Raji (cell line): ENCODE data around the gene HTR1B.

ENCODE experiments used
- POLR2A ChIP-seq: IDR thresholded peaks from 2 replicates; pipeline ENCODE4 v1.6.1; 2011; ENCODE audit warnings: low read depth, low read length, control low read depth; ENCODE audit not compliant: insufficient read depth

Gene HTR1B, protein sequence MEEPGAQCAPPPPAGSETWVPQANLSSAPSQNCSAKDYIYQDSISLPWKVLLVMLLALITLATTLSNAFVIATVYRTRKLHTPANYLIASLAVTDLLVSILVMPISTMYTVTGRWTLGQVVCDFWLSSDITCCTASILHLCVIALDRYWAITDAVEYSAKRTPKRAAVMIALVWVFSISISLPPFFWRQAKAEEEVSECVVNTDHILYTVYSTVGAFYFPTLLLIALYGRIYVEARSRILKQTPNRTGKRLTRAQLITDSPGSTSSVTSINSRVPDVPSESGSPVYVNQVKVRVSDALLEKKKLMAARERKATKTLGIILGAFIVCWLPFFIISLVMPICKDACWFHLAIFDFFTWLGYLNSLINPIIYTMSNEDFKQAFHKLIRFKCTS

DNA sequence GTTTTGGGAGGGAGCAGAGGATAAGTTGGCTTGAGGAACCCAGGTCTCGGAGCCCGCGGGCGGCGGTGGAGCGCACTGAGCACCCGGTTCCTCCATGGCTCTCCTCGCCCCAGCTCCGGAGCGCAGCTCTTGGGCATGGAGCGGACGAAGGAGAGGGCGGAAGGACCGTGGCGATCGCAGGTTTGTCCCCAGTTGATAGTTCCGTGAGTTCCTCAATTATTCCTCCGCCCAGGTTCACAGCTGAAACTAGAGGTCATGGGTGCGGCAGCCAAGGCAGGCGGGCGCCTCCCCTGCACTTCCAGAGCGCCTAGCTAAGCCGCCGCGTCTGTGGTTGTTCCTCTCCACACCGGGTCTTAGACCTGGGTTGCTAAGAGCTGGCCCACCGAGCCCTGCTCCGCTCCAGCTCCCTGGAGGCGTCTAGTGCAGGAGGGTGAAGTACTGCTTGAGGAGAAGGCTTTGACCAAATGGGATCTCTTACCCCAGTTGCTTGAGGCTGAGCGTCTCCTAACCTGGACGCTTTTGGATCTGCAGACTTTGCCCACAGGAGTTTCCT, at the start of gene HTR1B:
Gene HTR1B (minus strand): TSS at position 184 of the 553 bp plus-strand sequence. CDS start 88 bp downstream, at position 96.
- TF ChIP-seq POLR2A, result no peak

DNA sequence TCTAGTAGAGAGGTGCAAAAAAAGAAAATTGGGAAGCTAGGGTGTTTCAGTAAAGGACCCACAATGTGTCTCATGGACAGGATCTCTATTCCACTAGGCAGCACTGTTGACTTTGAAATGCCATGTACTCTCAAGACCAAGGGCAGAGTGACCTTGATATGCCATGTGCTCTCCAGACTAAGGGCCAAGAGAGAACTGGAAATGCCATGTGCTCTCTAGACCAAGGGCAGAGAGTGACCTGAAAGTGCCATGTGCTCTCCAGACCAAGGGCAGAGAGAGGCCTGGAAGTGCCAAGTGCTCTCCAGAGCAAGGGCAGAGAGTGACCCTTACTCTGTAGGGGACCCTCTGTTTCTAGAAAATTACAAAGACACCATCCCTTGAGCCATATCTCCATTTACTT, 49.3 kb upstream of the HTR1B start:
- no peak for TF ChIP-seq POLR2A

DNA sequence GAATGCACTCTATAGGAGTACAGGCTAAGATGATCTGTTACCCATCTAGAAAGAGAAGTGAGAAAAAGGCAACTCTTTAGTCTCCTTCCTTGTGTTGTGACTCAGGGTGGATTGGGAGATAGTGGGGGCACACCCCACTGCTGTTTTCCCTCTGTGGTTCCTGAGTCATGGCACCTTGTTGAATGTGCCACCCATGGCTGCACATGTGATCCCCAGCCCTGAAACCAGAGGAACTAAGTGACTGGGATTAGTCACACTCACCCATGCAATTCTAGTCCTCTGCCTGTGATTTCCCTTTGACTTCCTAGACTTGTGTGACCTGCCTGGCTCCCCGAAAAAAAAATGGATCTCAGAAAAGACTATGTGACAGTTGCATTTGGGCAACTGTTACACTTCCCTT, 48.6 kb upstream of the HTR1B start:
- TF ChIP-seq POLR2A, result no peak

DNA sequence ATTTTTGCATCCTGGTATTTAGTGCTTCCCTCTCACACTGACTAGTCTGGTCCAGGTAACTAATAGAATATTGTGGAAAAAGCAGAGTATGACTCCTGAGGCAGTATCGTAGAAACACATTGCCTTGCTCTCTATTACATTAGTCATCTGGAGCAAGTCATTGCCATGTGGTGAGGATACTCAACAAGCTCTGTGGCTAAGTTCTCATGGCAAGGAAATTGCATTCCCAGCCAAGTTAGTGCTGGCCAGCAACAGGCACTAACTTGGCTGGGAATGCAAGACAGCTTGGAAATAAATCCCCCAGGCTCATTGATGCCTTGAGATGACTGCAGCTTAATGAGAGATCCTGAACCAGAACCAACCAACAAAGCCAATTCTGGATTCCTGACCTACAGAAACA, 39.7 kb upstream of the HTR1B start:
- TF ChIP-seq POLR2A, result no peak

DNA sequence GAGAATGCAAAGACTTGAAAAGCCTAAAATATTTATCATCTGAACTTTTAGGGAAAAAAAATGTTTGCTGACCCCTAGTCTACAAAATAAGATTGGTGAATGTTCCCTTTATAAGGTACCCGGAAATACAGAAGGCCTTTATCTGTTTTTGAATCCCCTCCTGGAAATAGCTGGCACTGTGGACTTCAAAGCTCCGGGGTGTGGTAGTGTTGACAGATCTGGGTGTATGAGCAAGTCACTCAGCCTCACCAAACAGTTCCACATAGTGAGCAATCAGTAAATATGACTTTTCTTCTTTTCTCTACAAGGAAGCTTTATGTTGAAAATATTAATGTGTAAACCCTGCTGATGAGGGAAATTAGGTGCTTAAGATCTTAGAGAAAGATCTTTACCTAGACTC, 29.2 kb upstream of the HTR1B start:
- no peak for TF ChIP-seq POLR2A

DNA sequence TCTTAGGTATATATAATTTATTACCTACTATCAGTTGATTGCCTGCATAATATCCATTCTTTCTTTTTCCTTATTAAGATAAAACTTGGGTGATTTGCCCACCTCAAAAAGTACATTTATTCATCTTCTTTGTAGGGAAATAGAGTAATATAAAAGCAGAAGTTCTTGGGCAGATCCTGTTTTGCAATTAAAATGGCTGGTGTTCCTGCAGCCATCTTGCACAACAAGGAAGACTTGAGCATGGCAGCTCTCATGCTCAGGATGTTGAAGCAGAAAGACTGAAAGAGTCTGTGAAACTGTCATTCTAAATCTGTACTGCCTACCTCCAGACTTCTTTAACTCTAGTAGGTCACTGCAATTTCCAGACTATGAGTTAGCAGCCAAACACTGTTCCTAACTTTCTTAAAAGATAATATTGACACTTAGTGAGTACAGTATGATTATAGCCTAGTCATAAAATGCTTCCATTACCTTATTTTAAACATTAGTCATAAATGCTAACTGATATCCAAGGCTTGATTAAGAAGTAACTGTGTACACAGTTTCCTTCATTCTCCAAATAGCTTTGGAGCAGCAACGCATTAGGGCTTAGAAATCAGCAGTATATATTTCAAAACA, 24.6 kb upstream of the HTR1B start:
- no peak for TF ChIP-seq POLR2A

DNA sequence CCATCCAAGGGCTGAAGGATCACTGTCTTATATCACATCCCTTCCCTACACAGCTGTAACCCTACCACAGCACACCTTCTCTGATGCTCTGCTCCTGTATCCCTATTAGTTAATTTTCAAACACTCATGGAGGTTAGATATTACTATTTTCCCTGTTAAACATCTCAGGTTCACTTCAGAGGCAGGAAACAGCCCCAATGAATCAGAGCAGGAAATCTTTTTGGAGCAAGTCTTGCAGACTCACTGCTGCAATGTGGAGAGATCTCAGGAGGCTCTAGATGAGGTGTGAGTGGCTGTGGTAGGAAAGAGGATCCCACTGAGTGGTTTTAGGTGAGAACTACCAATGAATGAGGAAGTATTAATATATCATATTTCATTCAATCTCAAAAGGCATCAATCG, 19.7 kb upstream of the HTR1B start:
- TF ChIP-seq POLR2A, result no peak

DNA sequence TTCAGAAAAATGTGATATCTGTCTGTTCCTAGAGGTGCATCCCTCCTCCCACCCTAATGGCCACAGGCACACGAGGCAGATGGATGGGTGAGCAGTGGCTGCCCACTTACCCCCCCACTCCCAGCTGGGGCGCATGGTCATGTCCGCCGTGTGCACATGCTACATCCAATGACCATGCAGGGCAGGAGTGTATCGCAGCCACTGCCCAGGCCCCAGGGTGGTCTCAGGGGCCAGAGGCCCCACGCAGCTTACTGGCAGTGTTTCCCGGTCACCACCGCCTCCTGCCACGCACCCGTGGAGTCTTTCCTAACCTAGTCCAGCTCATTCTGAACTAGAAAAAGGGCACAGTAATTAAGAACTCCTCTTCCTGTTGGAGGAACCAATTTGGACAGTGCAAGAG, 11.7 kb upstream of the HTR1B start:
- TF ChIP-seq POLR2A, result no peak

DNA sequence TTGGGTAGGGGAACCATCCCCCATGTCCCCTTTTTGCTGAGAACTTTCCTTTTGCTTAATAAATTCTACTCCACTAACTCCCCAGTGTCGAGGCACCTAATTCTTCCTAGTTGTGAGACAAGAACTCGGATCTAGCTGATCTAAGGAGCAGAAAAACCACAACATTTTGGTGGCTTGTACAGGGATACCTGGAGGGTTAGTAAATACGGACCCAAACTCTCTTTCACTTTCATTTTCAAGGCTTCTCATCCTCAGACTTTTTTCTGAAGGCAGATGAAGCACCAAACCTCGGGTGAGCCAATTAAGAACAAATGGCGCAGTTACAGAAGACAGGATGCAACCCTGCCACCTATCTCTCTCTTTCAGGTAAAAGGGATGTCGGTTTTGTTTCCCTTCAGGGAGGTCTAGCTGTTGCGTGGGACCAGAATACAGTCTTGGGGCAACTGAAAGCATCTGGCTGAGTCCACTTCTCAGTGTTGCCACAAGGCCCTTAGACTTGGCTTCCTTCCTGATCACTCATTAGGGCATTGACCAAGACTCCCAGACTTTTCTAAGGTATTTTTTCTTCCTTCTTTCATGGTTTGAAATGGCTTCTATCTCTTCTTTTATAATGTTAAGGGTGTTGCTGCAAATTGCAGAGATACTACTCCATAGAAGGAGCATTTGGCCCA, 11.1 kb upstream of the HTR1B start:
- TF ChIP-seq POLR2A, result no peak

DNA sequence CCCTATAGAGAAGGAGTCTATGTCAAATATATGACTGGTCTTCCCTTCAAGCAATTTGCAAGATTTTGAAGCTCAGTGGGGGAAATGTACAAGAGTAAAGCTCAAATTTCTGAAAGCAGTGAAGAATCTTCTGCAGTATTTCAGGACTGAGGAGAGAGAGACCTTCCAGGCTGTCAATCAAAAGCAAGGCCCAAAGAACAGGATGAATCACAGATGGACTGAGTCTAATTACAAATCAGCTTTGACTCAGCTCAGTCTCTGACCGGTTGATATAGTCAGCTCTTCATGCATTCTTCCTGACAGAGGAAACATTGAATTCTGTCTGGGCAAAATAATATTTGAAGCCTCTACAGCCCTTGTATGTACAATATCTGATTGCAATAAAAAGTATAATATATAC, 7.7 kb upstream of the HTR1B start:
- no peak for TF ChIP-seq POLR2A

DNA sequence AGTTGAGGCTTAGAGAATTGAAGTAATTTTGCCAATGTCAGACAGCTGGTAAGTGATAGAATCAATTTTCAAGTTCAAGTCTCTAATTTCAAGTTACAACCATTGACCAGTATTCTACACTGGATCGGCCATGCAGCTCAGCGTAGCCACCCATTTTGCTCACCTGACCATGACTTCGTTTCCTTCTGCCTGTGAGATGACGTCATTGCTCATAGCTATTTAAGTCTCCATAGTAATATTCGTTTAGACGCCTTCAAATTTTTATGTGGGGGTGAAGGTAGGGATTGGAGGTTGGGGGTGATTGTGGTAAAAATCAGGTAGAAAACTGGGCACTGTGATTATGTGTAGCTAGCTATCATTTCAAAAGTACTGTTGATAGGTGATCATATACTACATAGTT, 5.6 kb upstream of the HTR1B start:
- no peak for TF ChIP-seq POLR2A

DNA sequence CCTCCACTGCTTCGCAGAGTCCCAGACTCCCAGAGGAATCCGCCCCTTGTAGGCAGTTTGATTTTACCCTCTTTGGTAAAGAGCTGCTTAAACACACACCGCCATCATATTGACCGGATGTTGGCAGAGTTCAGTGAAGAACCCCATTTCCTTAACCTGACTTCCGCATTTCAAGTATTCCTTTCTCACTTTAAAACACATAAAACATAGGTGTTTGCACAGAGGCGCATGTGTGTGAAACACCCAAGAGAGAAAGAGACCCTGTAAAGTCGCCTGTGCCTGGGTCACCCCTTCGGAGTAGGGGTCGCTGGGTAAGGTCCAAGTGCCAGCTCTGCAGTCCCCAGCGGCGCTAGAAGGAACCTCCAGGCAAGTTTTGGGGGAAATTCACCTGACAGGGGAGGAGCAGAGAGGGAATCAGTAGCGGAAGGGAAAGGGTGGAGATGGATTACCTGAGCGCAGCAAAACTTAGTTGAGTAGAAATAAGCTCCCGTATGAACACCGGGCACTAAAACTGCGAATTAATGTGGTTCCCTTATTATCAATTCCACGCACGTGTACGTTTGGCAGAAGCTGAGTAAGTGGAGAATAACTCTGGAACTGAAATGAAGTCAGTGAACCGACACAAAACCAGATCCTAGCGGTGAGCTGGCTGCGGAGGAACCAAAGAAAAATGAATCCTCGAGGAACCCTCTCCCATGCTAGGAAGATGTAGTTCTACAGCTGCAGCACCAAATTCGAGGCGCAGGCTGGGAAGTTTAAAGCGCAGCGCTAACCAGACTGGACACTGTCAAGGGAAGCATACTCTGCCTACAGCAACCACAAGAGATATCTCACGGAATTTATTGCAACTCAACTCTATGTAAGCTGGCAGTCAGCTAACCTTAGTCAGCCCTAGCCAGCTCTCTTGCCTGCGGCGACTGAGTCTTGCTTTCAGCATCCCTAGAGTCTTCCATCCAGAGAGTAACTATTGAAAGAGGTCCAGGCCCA, 3.5 kb upstream of the HTR1B start:
- TF ChIP-seq POLR2A, result no peak

DNA sequence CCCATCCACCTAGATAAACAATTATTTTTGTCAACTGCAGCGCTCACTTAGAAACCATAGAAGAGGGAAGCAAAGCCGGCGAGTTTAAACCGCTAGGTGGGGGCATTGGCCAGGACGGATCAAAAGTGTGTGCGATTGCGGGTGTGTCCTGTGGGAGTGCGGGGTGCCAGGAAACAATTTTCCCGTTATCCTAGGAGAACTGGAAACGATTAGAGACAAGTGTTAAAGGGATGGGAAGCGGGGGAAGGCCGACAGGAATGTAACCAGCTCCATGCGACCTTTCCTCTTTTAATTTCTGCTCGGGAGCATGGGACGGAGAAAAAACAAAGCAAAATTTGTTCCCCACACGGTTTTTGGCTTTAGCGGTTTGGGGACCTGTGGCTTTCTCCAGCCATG, 2.8 kb upstream of the HTR1B start:
- no peak for TF ChIP-seq POLR2A

DNA sequence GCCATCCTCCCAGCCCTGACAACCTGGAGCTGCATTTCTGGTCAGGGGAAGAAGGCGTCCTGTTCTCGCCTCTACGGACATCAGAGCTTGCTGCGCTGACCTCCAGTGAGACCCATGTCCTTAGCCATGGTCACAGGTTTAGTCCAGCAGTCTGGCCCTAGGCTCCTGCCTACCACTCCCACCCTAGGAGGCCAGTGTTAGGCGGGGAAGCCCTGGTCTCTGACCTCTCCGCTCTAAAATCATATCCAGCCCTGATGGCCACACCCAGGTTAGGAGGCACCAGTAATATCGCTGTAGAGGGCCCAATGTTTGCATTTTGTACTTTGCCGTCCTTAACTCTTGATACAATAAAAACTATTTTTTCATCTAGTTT, 1.2 kb upstream of the HTR1B start:
- TF ChIP-seq POLR2A, result no peak

DNA sequence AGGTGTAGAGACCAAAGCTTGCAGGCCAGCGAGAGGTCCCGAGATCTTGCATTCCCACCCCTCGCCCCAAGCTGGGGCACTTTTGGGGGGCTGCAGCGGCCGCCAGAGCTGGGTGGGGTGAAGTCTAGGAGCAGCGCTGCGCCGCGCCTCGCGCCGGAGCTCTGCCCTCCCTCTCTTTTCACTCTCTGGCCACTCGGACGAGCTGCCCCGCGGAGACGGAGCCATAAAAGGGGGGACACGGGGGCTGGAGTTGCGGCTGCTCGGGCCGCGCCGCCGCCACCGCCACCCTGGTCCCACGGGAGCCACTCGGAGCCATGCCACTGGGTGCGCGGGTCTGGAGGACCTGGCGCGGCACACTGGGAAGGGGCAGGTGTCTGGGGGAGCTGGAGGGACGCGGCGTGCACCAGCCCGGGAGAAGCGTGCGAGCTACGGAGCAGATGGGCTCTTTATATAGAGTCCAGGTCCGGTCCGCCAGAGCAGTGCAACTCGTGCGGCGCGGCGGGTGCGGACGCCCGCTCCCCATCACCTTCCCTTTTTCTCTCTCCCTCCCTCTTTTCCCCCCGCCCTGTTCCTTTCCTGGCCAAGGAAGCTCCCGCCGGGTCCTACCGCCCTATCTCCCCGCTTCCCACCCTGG, 687 bp upstream of the HTR1B start:
- no peak for TF ChIP-seq POLR2A
